CD4-positive, alpha-beta memory T cell (primary cell): ENCODE data around the gene HOXD13. TPM values are rescaled to one million over a fixed set of nuclear protein-coding genes. Genes with fewer than 3 reads are reported as not detected.

ENCODE experiments used
- CTCF ChIA-PET: fragments of 350-600 bp; sonication (Branson Sonifier 250); formaldehyde crosslinking; loops from one replicate; lab custom pipeline; 2021; ENCODE audit warnings: inconsistent platforms; ENCODE audit not compliant: partially characterized antibody; lab: Charles Lee
- POLR2A ChIA-PET: fragments of 350-600 bp; sonication (Branson Sonifier 250); formaldehyde crosslinking; loops from one replicate; lab custom pipeline; 2021; ENCODE audit not compliant: partially characterized antibody; lab: Charles Lee
- DNase-seq, 5 donors: peaks; one replicate each; pipeline versions ENCODE4 v3.0.0 to v3.0.0-alpha.2; 2020 to 2022; ENCODE audit warnings: mixed read lengths in 1 of 5
- H3K27ac ChIP-seq: one replicate; pipeline ENCODE4 v1.7.0; 2013; ENCODE audit warnings: low read depth, low read length
- H3K27me3 ChIP-seq: 2 replicates; pipeline ENCODE4 v1.7.0; 2013; ENCODE audit warnings: mild to moderate bottlenecking, low read length, moderate library complexity; ENCODE audit not compliant: insufficient read depth
- H3K36me3 ChIP-seq: 2 replicates; pipeline ENCODE4 v1.7.0; 2013; ENCODE audit warnings: mild to moderate bottlenecking, low read length, moderate library complexity; ENCODE audit not compliant: insufficient read depth
- H3K4me1 ChIP-seq: 2 replicates; pipeline ENCODE4 v1.7.0; 2013; ENCODE audit warnings: mild to moderate bottlenecking, low read length, moderate library complexity; ENCODE audit not compliant: insufficient read depth
- H3K4me3 ChIP-seq, 2 donors: one replicate each; pipeline ENCODE4 v1.7.0; 2013; ENCODE audit warnings: low read length in 2 of 2, mild to moderate bottlenecking in 1 of 2
- H3K9me3 ChIP-seq, 2 donors: one replicate each; pipeline ENCODE4 v1.7.0; 2013; ENCODE audit warnings: low read length in 2 of 2, control low read depth in 1 of 2; ENCODE audit not compliant: control insufficient read depth in 1 of 2
- H3K27ac Mint-ChIP-seq, 7 donors: one replicate each; pipeline ENCODE4 v1.8.0; 2020 to 2021; ENCODE audit warnings: mixed read lengths in 7 of 7, mild to moderate bottlenecking in 6 of 7, inconsistent platforms in 3 of 7, moderate library complexity in 3 of 7
- H3K27me3 Mint-ChIP-seq, 2 donors: one replicate each; pipeline ENCODE4 v1.8.0; 2020 to 2021; ENCODE audit warnings: mixed read lengths in 2 of 2
- H3K36me3 Mint-ChIP-seq, 2 donors: one replicate each; pipeline ENCODE4 v1.8.0; 2020 to 2021; ENCODE audit warnings: mixed read lengths in 2 of 2, inconsistent platforms in 1 of 2, mild to moderate bottlenecking in 1 of 2
- H3K4me1 Mint-ChIP-seq, 4 donors: one replicate each; pipeline ENCODE4 v1.8.0; 2020 to 2021; ENCODE audit warnings: mixed read lengths in 4 of 4, mild to moderate bottlenecking in 1 of 4
- H3K4me3 Mint-ChIP-seq, 8 donors: one replicate each; pipeline ENCODE4 v1.8.0; 2020 to 2021; ENCODE audit warnings: mixed read lengths in 8 of 8, mild to moderate bottlenecking in 7 of 8, moderate library complexity in 6 of 8, inconsistent platforms in 3 of 8
- H3K9me3 Mint-ChIP-seq, 8 donors: one replicate each; pipeline ENCODE4 v1.8.0; 2020 to 2021; ENCODE audit warnings: mixed read lengths in 8 of 8, mild to moderate bottlenecking in 5 of 8, inconsistent platforms in 3 of 8, moderate library complexity in 1 of 8
- intact Hi-C: fragments of 100-400 bp; cut with micrococcal nuclease; formaldehyde crosslinking; loops from one replicate; pipeline ENCODE4 v1.15.1; 2023
- polyA plus RNA-seq, 2 donors: library from polyadenylated mRNA; unstranded; fragments of 300-500 nt; fragmentation: Illumina TruSeq; gene quantifications; one replicate each; pipeline ENCODE4 v1.2.3, GENCODE V29; 2021
- total RNA-seq, 2 experiments: library from RNA; stranded (reverse); gene quantifications; one replicate each; pipeline ENCODE4 v1.2.3, GENCODE V29; 2021

The HOXD13 gene
- total and polyA plus RNA-seq, 4 experiments from 2014 or later: not detected

DNA sequence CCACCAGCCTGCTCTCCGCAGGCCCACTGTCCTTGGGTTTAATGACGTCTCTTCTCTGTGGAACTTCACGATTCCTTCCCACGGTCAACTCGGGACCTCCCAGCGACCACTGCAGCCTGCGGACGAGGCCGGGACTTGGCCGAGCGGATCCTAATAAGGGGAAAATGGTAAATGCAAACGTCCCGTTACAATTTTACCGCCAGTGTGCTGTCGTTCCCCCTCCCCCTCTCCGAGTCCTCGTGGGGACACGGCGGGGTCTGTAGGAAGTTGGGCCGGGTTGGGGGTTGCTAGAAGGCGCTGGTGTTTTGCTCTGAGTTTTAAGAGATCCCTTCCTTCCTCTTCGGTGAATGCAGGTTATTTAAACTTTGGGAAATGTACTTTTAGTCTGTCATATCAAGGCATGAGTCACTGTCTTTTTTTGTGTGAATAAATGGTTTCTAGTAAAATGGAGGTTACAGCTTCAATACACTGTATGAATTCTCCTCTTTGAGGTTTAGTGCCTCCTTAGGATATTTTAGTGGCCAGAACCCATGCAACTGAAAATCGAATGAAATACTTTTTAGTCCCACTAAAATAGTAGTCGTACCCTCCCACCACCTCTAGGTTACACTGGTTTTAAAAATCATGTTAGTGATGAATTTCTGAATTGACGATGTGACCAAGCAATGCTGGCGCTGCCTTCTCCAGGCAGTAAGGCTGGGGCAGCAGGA, 16.8 kb downstream of the HOXD13 start:
- Histone ChIP-seq H3K4me1 (peaks cover 10% of the 10 kb centered on the region), H3K27ac (no peak overlapping the region), H3K4me3 (no peak overlapping the region), H3K9me3 (no peaks in the 10 kb centered on the region), H3K27me3 (peaks cover 76% of the 10 kb centered on the region), H3K36me3 (no peaks in the 10 kb centered on the region)
- DNase-seq: no peak
- H3K4me3 Mint-ChIP-seq: peak overlapping the region in 7 of 8 donors; percentile 2 to 61 (median 55)
- POLR2A ChIA-PET: interaction anchor here (1.9 kb wide), 1 partner anchor 11 kb away, joined by 4 read pairs; no protein-coding TSS in a partner anchor
- H3K27me3 Mint-ChIP-seq: peaks cover 71 to 78% of the 10 kb centered on the region in 2 donors
- H3K27ac Mint-ChIP-seq: peak overlapping the region in 4 of 7 donors; percentile 23 to 63 (median 50)
- peaks cover 0 to 31% (median 20%) of the 10 kb centered on the region in 8 donors for H3K9me3 Mint-ChIP-seq
- intact Hi-C loops: no loop called here
- peaks cover 10 to 42% (median 27%) of the 10 kb centered on the region in 4 donors for H3K4me1 Mint-ChIP-seq
- H3K36me3 Mint-ChIP-seq: no peaks in the 10 kb centered on the region
- CTCF ChIA-PET: interaction anchor here (3.4 kb wide), 1 partner anchor 18 kb away, joined by 12 read pairs; no protein-coding TSS in a partner anchor

DNA sequence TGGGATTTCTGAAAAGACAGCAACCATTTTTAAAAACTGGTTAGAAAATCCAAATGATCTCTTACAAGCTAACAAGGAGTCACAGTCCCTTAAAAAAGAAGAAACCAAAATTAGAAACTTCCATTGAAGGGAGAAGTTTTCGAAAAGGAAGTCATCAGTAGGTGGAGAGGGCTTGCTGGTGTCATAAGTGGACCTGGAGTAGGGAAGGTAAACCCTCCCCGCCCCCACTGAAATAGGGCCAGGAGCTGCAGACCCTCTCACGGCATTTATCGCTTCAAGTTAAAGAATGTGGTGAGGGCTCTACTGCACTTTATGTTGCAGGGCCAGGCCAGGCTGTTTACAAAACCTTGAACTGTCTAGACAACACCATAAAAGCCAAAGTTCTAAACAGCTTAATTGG, 17.4 kb downstream of the HOXD13 start:
- Mint-ChIP-seq H3K4me3 (peak overlapping the region in 2 of 8 donors; percentile 4 to 55), H3K36me3 (no peaks in the 10 kb centered on the region), H3K4me1 (peaks cover 10 to 38% (median 24%) of the 10 kb centered on the region in 4 donors), H3K27ac (peak overlapping the region in 1 of 7 donors; percentile 63), H3K9me3 (peaks cover 0 to 32% (median 20%) of the 10 kb centered on the region in 8 donors), H3K27me3 (peaks cover 67 to 77% of the 10 kb centered on the region in 2 donors)
- intact Hi-C loops: loop anchor here (5.0 kb wide), 1 partner anchor 33 kb away; no protein-coding TSS in a partner anchor
- H3K9me3 ChIP-seq: no peaks in the 10 kb centered on the region
- no peaks in the 10 kb centered on the region for H3K36me3 ChIP-seq
- peaks cover 73% of the 10 kb centered on the region for H3K27me3 ChIP-seq
- ChIA-PET POLR2A (interaction anchor here (0.5 to 1.9 kb wide), 3 partner anchors 11 to 943 kb away, joined by 3 to 4 read pairs (median 3); no protein-coding TSS in a partner anchor), CTCF (interaction anchor here (1.3 to 3.4 kb wide), 4 partner anchors 12 to 17 kb away, joined by 3 to 12 read pairs (median 4); no protein-coding TSS in a partner anchor)
- DNase-seq: no peak
- peaks cover 10% of the 10 kb centered on the region for H3K4me1 ChIP-seq
- no peak overlapping the region for H3K4me3 ChIP-seq
- H3K27ac ChIP-seq: no peak overlapping the region

DNA sequence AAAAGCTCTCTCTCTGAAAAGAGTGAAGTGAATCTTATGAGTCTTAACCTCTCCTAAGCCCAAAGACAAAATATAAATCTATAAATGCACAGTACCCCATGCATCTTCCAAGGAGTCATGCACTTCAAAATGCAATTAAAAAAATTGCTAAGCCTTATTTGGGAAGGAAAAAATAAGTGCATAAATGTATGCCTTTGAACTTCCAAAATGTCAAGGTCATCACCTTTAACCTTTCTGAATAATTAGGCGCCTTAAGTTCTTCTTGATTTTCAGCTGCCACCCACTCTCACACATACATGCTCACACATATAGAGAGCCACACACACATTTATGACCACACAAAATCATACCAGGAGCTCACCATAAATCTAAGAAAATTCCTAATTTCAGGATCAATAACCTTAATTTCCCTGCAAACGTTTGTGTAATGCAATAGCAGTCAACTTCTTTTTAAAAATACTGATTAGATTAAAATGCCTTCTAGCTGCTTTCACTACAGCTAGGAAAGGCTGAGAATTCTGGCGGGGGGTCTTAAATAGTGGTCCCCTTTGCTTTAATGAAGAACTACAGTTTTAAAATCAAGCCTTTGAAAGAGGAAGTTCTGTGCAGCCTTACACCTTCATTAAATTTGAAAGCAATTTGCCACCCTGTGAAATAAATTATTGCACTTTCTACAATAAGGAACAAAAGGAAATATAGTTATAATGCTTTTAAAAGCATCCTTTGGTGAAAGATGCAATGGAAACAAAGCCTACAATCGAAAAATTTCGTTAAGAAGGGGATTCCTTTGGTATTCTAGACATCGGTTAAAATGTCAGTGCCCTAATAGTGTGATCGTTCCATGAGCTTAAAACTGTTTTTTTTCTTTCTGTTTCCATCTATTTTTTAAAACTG, 18.1 kb downstream of the HOXD13 start:
- H3K4me1 ChIP-seq: peaks cover 10% of the 10 kb centered on the region
- peaks cover 0 to 32% (median 20%) of the 10 kb centered on the region in 8 donors for H3K9me3 Mint-ChIP-seq
- DNase-seq: no peak
- no peaks in the 10 kb centered on the region for H3K36me3 ChIP-seq
- CTCF ChIA-PET: interaction anchor here (1.2 to 3.4 kb wide), 6 partner anchors 9 to 526 kb away, joined by 3 to 12 read pairs (median 4); no protein-coding TSS in a partner anchor
- peaks cover 68% of the 10 kb centered on the region for H3K27me3 ChIP-seq
- H3K27ac ChIP-seq: no peak overlapping the region
- peaks cover 64 to 73% of the 10 kb centered on the region in 2 donors for H3K27me3 Mint-ChIP-seq
- no peak overlapping the region for H3K4me3 ChIP-seq
- peak overlapping the region in 3 of 8 donors; percentile 17 to 29 (median 26) for H3K4me3 Mint-ChIP-seq
- H3K27ac Mint-ChIP-seq: peak overlapping the region in 4 of 7 donors; percentile 57 to 81 (median 70)
- POLR2A ChIA-PET: interaction anchor here (0.5 to 1.9 kb wide), 3 partner anchors 10 to 943 kb away, joined by 3 to 4 read pairs (median 3); no protein-coding TSS in a partner anchor
- H3K4me1 Mint-ChIP-seq: peaks cover 10 to 30% (median 21%) of the 10 kb centered on the region in 4 donors
- H3K36me3 Mint-ChIP-seq: no peaks in the 10 kb centered on the region
- no peaks in the 10 kb centered on the region for H3K9me3 ChIP-seq
- intact Hi-C loops: loop anchor here (5.0 kb wide), 1 partner anchor 33 kb away; no protein-coding TSS in a partner anchor

DNA sequence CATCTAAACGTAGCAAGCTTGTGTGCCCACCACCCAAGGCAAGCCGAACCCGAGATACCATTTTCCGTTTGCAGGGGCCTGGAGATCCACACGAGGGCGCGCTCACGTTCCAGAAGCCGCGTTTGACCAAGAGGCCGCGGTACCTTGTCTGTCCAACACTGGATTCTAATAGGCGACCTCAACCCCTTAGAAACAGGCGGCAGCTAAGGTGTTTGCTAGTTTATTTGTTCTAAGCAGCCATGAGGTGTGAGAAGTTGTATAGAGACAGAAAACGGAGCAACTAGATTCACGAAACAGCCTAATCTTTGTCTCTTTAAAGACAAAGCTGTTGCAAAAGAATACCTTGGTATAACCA, 18.8 kb downstream of the HOXD13 start:
- intact Hi-C loops: loop anchor here (5.0 kb wide), 1 partner anchor 34 kb away; no protein-coding TSS in a partner anchor
- Histone ChIP-seq H3K36me3 (no peaks in the 10 kb centered on the region), H3K9me3 (no peaks in the 10 kb centered on the region), H3K27me3 (peaks cover 65% of the 10 kb centered on the region), H3K27ac (no peak overlapping the region), H3K4me3 (no peak overlapping the region), H3K4me1 (peaks cover 9% of the 10 kb centered on the region)
- peaks cover 8 to 24% (median 15%) of the 10 kb centered on the region in 4 donors for H3K4me1 Mint-ChIP-seq
- ChIA-PET POLR2A (interaction anchor here (1.9 kb wide), 1 partner anchor 9 kb away, joined by 4 read pairs; no protein-coding TSS in a partner anchor), CTCF (interaction anchor here (1.2 to 3.4 kb wide), 5 partner anchors 9 to 526 kb away, joined by 3 to 12 read pairs (median 4); no protein-coding TSS in a partner anchor)
- peaks cover 62 to 68% of the 10 kb centered on the region in 2 donors for H3K27me3 Mint-ChIP-seq
- H3K27ac Mint-ChIP-seq: peak overlapping the region in 4 of 7 donors; percentile 57 to 81 (median 70)
- H3K9me3 Mint-ChIP-seq: peaks cover 0 to 32% (median 20%) of the 10 kb centered on the region in 8 donors
- DNase-seq: no peak
- H3K4me3 Mint-ChIP-seq: peak overlapping the region in 4 of 8 donors; percentile 17 to 32 (median 27)
- no peaks in the 10 kb centered on the region for H3K36me3 Mint-ChIP-seq

DNA sequence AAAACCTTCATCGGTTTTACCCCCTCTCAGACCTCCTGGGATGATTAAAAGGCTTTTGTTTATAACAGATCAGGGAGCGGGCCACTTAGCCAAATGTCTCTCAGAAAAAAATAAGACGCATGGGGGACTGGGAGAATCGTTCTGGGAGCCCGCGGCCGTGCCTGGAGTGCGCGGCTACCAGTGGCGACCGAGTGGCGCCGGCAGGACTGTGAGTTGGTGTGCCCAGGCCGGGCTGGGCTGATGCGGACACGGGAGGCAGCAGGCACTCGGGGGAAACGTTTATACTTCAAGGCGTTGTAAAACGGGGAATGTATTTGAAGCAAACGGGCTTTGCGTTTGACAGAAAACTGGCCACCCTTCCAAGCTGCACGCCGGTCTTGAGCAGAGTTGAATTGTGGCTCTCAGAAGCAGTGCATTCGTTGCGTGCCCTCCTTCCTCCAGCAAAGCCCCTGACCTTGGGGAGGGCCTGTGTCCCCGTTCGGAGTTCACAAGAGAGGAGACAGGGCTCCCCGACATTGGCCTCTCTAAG, 19.4 kb downstream of the HOXD13 start:
- DNase-seq: no peak

More for the DNA sequence above, 19.4 kb downstream of the HOXD13 start:
- H3K36me3 ChIP-seq: no peaks in the 10 kb centered on the region
- H3K4me3 ChIP-seq: no peak overlapping the region
- no peaks in the 10 kb centered on the region for H3K9me3 ChIP-seq
- intact Hi-C loops: loop anchor here (5.0 kb wide), 1 partner anchor 35 kb away; no protein-coding TSS in a partner anchor
- CTCF ChIA-PET: interaction anchor here (1.2 to 3.4 kb wide), 2 partner anchors 15 to 525 kb away, joined by 4 to 12 read pairs; no protein-coding TSS in a partner anchor
- no peak overlapping the region for H3K4me3 Mint-ChIP-seq
- H3K27ac ChIP-seq: no peak overlapping the region
- H3K36me3 Mint-ChIP-seq: no peaks in the 10 kb centered on the region
- H3K27me3 Mint-ChIP-seq: peaks cover 66 to 72% of the 10 kb centered on the region in 2 donors
- H3K4me1 ChIP-seq: peaks cover 6% of the 10 kb centered on the region
- peak overlapping the region in 4 of 7 donors; percentile 48 to 81 (median 70) for H3K27ac Mint-ChIP-seq
- POLR2A ChIA-PET: no interaction called here
- H3K27me3 ChIP-seq: peaks cover 67% of the 10 kb centered on the region
- peaks cover 6 to 22% (median 14%) of the 10 kb centered on the region in 4 donors for H3K4me1 Mint-ChIP-seq
- peaks cover 0 to 36% (median 23%) of the 10 kb centered on the region in 8 donors for H3K9me3 Mint-ChIP-seq
